Natural killer cell (primary cell): ENCODE measurements around the gene BOC. TPM values are rescaled to one million over a fixed set of nuclear protein-coding genes. Genes with fewer than 3 reads are reported as not detected.
A peak's percentile ranks its signal among the peaks of the same experiment; 100 is the strongest.

Source experiments
- ATAC-seq, 3 donors: fragments of 150-1000 bp in 2 of 3; fragments of 200-7000 bp in 1 of 3; cut with Tn5 transposase; 1 replicate in 1 of 3; 2 replicates in 2 of 3; pipeline ENCODE4 v1.10.0; 2021; ENCODE audit warnings: mild to moderate bottlenecking in 2 of 3, moderate library complexity in 2 of 3
- DNase-seq, 2 donors: peaks; one replicate each; pipeline versions ENCODE4 v3.0.0 to v3.0.0-alpha.2; 2013 to 2021; ENCODE audit warnings: mixed read lengths in 1 of 2
- H3K27ac ChIP-seq: one replicate; pipeline ENCODE4 v1.5.1; 2013; ENCODE audit warnings: mild to moderate bottlenecking, low read length
- H3K27me3 ChIP-seq: one replicate; pipeline ENCODE4 v1.6.1; 2013; ENCODE audit warnings: low read length; ENCODE audit not compliant: control insufficient read depth, insufficient read depth
- H3K36me3 ChIP-seq: one replicate; pipeline ENCODE4 v1.6.1; 2013; ENCODE audit warnings: low read length; ENCODE audit not compliant: control insufficient read depth, insufficient read depth
- H3K4me1 ChIP-seq: one replicate; pipeline ENCODE4 v1.6.1; 2013; ENCODE audit warnings: low read length; ENCODE audit not compliant: control insufficient read depth, insufficient read depth
- H3K4me3 ChIP-seq: one replicate; pipeline ENCODE4 v1.5.1; 2013; ENCODE audit warnings: low read length
- H3K9me3 ChIP-seq: one replicate; pipeline ENCODE4 v1.6.1; 2013; ENCODE audit warnings: low read length; ENCODE audit not compliant: control insufficient read depth, insufficient read depth
- H3K27ac Mint-ChIP-seq, 2 donors: one replicate each; pipeline ENCODE4 v1.8.0; 2022; ENCODE audit warnings: mild to moderate bottlenecking in 2 of 2, mixed read lengths in 2 of 2, moderate library complexity in 1 of 2
- H3K27me3 Mint-ChIP-seq, 2 donors: one replicate each; pipeline ENCODE4 v1.8.0; 2022; ENCODE audit warnings: low read depth in 2 of 2, mixed read lengths in 2 of 2
- H3K36me3 Mint-ChIP-seq: one replicate; pipeline ENCODE4 v1.8.0; 2022; ENCODE audit warnings: mixed read lengths
- H3K4me1 Mint-ChIP-seq, 2 donors: one replicate each; pipeline ENCODE4 v1.8.0; 2022; ENCODE audit warnings: mixed read lengths in 2 of 2
- H3K4me3 Mint-ChIP-seq: one replicate; pipeline ENCODE4 v1.8.0; 2022; ENCODE audit warnings: mild to moderate bottlenecking, moderate library complexity, mixed read lengths
- H3K9me3 Mint-ChIP-seq, 2 donors: one replicate each; pipeline ENCODE4 v1.8.0; 2022; ENCODE audit warnings: mixed read lengths in 2 of 2
- WGBS: methylation state at CpG from one replicate; pipeline ENCODE4 v1.1.7; 2013; ENCODE audit warnings: missing lambda C conversion rate; ENCODE audit not compliant: insufficient coverage; 5-methylcytosine and 5-hydroxymethylcytosine counted together
- intact Hi-C: fragments of 100-400 bp; cut with micrococcal nuclease; formaldehyde crosslinking; loops from one replicate; pipeline ENCODE4 v1.14.2; 2022
- total RNA-seq, 4 donors: library from RNA; stranded (reverse); fragments of 120-200 nt in 1 of 4; gene quantifications; one replicate each; pipeline versions ENCODE4 v1.2.3 to v1.2.4, GENCODE V29; 2013 to 2022
- TF ChIP-seq, protein P1 (sequence below): fragments of 200-600 bp; IDR thresholded peaks from one replicate; pipeline ENCODE4 v1.8.0; 2022; ENCODE audit warnings: antibody characterized with exemption

Gene BOC, protein sequence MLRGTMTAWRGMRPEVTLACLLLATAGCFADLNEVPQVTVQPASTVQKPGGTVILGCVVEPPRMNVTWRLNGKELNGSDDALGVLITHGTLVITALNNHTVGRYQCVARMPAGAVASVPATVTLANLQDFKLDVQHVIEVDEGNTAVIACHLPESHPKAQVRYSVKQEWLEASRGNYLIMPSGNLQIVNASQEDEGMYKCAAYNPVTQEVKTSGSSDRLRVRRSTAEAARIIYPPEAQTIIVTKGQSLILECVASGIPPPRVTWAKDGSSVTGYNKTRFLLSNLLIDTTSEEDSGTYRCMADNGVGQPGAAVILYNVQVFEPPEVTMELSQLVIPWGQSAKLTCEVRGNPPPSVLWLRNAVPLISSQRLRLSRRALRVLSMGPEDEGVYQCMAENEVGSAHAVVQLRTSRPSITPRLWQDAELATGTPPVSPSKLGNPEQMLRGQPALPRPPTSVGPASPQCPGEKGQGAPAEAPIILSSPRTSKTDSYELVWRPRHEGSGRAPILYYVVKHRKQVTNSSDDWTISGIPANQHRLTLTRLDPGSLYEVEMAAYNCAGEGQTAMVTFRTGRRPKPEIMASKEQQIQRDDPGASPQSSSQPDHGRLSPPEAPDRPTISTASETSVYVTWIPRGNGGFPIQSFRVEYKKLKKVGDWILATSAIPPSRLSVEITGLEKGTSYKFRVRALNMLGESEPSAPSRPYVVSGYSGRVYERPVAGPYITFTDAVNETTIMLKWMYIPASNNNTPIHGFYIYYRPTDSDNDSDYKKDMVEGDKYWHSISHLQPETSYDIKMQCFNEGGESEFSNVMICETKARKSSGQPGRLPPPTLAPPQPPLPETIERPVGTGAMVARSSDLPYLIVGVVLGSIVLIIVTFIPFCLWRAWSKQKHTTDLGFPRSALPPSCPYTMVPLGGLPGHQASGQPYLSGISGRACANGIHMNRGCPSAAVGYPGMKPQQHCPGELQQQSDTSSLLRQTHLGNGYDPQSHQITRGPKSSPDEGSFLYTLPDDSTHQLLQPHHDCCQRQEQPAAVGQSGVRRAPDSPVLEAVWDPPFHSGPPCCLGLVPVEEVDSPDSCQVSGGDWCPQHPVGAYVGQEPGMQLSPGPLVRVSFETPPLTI
- total RNA-seq, result under 1 TPM in 1 of 3 donors, not detected in 2; 0.10 TPM
- 0.36 TPM for total RNA-seq (2013)

DNA sequence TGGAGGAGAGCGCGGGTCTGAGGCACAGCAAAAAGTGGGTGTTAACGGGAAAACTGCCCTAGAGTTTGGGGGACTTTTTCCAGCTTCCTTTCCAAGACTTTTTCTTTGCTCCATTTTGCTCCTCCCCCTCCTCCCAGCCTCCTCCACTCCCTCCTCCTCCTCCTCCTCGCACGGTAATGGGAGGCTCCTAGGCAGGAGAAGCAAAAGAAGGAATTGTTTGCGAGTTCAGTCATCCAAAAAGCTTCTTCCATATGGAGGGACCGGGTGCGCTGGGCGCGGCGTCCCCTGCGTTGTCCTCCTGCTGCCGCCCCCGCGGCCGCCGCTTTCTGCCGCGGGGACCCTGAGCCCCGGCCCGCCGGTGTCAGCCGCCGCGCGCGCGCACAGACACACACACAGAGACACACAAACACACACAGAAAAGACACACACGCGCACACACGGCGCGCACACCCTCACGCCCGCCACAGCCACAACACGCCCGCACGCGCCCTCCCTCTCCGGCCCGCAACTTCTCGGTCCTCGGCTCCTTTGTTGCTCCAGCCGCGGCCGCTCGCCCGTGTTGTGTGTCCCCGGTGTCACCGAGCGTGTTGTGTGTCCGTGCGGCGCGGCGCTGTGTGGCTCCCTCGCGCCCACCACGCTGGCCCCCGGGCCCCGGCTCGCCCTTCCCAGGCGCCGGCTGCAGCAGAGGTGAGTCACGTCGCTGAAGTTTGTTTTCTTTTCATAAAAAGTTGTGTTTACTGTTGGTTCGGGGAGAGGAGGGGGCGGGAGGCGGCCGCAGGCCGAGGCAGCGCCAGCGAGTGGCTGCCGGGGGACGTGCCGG lies at the start of gene BOC:
BOC (plus strand) TSS at position 228 of the 820 bp plus-strand sequence. CDS start 38,246 bp downstream, outside the sequence.
- TF ChIP-seq, protein P1, sequence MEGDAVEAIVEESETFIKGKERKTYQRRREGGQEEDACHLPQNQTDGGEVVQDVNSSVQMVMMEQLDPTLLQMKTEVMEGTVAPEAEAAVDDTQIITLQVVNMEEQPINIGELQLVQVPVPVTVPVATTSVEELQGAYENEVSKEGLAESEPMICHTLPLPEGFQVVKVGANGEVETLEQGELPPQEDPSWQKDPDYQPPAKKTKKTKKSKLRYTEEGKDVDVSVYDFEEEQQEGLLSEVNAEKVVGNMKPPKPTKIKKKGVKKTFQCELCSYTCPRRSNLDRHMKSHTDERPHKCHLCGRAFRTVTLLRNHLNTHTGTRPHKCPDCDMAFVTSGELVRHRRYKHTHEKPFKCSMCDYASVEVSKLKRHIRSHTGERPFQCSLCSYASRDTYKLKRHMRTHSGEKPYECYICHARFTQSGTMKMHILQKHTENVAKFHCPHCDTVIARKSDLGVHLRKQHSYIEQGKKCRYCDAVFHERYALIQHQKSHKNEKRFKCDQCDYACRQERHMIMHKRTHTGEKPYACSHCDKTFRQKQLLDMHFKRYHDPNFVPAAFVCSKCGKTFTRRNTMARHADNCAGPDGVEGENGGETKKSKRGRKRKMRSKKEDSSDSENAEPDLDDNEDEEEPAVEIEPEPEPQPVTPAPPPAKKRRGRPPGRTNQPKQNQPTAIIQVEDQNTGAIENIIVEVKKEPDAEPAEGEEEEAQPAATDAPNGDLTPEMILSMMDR, result no peak
- Histone ChIP-seq H3K4me3 (no peak within 1 kb of the TSS), H3K27me3 (peaks cover 14% of the 10 kb centered on the region), H3K4me1 (peaks cover 12% of the 10 kb centered on the region), H3K27ac (no peak within 1 kb of the TSS), H3K9me3 (no peaks in the 10 kb centered on the region), H3K36me3 (no peaks in the 10 kb centered on the region)
- H3K27ac Mint-ChIP-seq, result no peak within 1 kb of the TSS
- intact Hi-C loops, result no loop called here
- H3K4me3 Mint-ChIP-seq, result peak within 1 kb of the TSS; percentile 54
- peaks cover 54 to 91% of the 10 kb centered on the region in 2 donors for H3K27me3 Mint-ChIP-seq
- ATAC-seq, result no peak
- 1% methylated on average over 76 of the region's 76 CpGs for WGBS
- DNase-seq, result no peak
- no peaks in the 10 kb centered on the region for H3K9me3 Mint-ChIP-seq
- peaks cover 11% of the 10 kb centered on the region in 2 donors for H3K4me1 Mint-ChIP-seq
- no peaks in the 10 kb centered on the region for H3K36me3 Mint-ChIP-seq

DNA sequence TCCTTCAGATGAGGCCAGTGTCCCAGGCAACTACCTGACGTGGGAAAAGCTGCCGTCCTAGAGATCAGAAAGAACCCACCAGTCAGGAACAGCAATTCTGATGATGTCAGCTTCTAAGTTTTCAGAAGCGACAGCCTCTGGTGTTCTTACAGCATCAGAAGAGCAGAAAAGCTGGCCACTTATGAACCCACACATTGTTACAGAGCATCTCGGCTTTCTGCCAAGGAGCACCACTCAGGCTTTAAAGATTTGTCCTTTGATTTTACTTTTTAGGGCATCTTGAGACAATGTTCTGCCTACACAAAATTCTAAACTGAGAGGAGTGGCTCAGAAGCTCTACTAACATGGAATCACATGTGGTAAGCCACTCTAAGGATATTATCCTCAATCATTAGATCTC lies 49.7 kb upstream of the BOC start:
- 86% methylated on average over 4 of the region's 4 CpGs for WGBS
- no peaks in the 10 kb centered on the region for H3K36me3 ChIP-seq
- no peak overlapping the region for H3K27ac ChIP-seq
- no peaks in the 10 kb centered on the region for H3K27me3 ChIP-seq
- TF ChIP-seq, protein P1, result no peak
- H3K27me3 Mint-ChIP-seq, result peaks cover 0 to 10% of the 10 kb centered on the region in 2 donors
- intact Hi-C loops, result no loop called here
- H3K36me3 Mint-ChIP-seq, result no peaks in the 10 kb centered on the region
- H3K9me3 ChIP-seq, result no peaks in the 10 kb centered on the region
- H3K9me3 Mint-ChIP-seq, result no peaks in the 10 kb centered on the region
- H3K4me3 Mint-ChIP-seq, result no peak overlapping the region
- H3K27ac Mint-ChIP-seq, result no peak overlapping the region
- no peaks in the 10 kb centered on the region for H3K4me1 ChIP-seq
- ATAC-seq (no peak), DNase-seq (no peak)
- no peak overlapping the region for H3K4me3 ChIP-seq
- H3K4me1 Mint-ChIP-seq, result no peaks in the 10 kb centered on the region

DNA sequence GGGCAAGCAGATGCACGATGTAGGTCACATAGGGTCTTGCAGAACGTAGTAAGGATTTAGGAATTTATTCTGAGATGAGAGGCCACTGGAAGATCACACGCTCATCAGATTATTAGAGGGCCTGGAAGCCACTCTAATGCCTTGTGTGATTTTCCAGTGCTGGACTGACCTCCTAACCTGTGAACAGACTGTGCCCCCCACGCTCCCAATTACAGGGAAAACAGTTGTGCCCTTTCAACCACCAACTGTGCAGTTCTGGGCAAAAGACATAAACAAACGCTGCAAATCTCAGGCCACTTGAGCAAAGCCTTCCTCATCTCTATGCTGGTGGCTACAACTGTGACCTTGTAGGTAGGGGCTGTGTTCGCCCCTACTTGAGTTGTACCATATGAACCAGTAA lies 48.2 kb upstream of the BOC start:
- WGBS, result 91% methylated on average over 6 of the region's 6 CpGs
- H3K36me3 ChIP-seq, result no peaks in the 10 kb centered on the region
- H3K4me1 Mint-ChIP-seq, result no peaks in the 10 kb centered on the region
- H3K27ac Mint-ChIP-seq, result no peak overlapping the region
- no peaks in the 10 kb centered on the region for H3K4me1 ChIP-seq
- no peaks in the 10 kb centered on the region for H3K27me3 ChIP-seq
- peaks cover 0 to 10% of the 10 kb centered on the region in 2 donors for H3K27me3 Mint-ChIP-seq
- H3K9me3 Mint-ChIP-seq, result no peaks in the 10 kb centered on the region
- no peak overlapping the region for H3K4me3 ChIP-seq
- no peak for ATAC-seq
- no peak overlapping the region for H3K27ac ChIP-seq
- intact Hi-C loops, result no loop called here
- no peak overlapping the region for H3K4me3 Mint-ChIP-seq
- H3K9me3 ChIP-seq, result no peaks in the 10 kb centered on the region
- no peaks in the 10 kb centered on the region for H3K36me3 Mint-ChIP-seq
- DNase-seq, result no peak
- TF ChIP-seq, protein P1, result no peak
